HG03066 (cell line): ENCODE measurements around the gene CACNA1D.

ENCODE experiments used
- ATAC-seq: cut with Tn5 transposase; IDR thresholded peaks from one replicate; pipeline ENCODE4 v1.9.1; 2021; ENCODE audit warnings: low read depth; ENCODE audit not compliant: unreplicated experiment

Gene CACNA1D

DNA sequence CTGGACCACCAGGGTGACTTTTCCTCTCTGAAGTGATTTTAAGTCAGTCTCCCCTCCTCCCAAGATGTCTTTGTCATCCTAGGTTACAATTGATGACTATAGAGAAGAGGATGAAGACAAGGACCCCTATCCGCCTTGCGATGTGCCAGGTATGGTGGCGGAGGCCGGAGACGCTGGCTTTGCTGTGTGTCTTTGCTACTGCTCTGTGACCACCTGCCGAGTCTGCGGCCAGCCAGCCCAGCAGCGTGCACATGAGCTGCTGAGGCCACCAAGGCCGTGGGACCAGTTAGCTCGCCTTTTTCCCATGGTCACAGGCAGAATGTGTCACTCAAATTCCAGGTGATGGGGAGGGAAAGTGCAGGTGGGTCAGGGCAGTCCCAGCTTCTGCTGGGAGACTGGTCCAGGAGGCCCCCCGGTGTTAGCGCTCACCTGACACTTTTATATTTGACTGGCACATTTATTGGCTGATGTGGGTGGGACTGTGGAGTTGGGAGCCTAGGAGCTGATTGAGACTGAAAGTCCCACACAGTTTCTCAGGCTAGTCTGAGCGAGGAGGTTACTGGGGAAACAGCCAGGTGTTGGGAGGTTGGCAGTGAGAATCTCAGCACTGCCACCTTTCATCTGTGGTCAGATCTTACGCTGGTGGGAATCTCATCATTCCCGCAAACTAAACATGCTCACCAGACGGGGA is 237.7 kb downstream of the CACNA1D start:
- no peak for ATAC-seq

DNA sequence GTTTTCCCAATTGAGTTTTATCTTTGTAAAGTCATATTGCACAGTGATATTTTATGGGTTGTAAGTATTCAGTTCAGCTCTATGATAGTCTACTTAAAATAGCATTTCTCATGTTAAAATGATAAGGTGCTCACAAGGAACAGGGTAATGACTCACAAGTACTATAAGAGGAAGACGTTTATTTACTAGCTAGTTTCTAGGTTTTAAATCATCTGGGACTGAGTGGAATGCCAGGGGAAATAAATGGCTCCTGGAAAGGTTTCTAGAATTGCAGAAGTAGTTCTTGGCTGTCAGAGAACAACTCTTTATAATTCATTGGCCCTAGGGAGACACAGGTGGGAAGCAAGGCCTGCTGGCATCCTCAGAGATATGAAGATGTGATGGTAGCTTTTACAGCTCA is 239.0 kb downstream of the CACNA1D start:
- ATAC-seq: no peak

DNA sequence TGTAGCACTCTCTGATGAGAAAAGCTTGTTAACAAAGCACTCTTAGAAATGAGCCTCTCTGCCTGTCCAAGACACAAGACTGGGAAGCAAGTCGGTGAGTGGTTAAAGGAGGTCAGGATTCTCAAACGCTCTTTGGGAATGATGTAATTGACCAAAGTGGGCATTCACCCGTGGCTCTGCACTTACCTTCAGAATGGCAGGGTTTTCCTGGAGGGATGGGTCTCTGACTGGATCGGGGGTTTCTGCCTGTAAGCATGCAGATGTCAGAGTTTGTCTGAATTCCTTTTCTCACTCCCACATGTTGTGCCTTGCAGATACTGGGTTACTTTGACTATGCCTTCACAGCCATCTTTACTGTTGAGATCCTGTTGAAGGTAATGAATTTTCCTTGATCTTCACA is 245.6 kb downstream of the CACNA1D start:
- ATAC-seq: no peak

DNA sequence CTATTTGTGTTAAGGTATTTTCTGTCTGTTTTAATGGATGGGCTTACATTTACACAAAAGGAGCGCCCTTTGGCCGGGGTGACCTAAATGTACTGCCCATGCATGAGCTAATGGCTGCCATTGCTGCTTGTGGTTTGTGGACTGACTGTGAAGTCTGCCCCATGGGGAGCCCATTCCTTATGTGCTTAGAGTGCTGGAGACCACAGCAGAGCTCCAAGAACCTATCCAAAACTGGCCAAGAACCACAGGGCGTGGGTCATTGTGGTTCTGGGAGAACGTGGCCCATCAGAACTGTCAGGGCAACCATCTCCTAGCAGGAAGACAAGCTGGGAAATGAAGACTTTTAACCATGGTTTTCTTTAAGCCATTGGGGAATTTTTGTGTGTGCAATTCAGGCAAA is 246.5 kb downstream of the CACNA1D start:
- ATAC-seq: no peak

DNA sequence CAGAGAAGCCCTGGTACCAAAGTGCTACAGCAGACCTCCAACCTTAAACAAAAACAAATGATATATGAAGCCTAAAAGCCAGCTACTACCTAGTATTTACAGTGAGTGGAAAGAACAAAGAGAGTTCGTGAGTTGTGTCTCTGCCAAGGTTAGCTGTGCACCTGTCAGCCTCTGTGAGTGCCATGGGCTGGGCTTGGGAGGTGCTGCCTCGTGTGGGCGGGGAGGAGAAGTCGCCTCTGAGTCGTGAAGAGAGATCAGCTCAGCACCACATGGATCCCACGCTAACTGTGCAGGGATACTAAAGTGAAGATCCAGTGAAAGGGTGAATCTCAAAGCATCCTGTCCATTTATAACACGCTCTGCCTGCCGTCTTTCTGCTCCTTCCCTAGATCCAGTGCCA is 249.9 kb downstream of the CACNA1D start:
- ATAC-seq: no peak

DNA sequence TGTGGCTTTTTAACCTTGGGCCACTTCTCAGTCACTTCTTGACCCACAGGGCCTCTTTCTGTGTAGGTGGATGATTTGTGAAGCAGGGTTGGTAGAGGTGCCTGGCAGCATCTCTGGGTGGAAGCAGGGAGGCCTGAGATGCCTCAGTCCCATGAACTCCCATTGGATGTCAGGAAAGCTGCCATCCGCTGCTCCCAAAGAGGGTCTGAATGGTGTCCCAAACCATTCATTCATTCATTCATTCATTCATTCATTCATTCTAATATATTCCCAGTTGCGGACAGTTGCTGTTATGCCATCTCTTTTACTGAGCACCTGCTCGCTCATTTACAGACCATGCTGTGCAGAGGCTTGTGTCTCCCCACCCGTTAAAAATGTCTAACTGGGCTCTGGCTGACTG is 253.1 kb downstream of the CACNA1D start:
- no peak for ATAC-seq

DNA sequence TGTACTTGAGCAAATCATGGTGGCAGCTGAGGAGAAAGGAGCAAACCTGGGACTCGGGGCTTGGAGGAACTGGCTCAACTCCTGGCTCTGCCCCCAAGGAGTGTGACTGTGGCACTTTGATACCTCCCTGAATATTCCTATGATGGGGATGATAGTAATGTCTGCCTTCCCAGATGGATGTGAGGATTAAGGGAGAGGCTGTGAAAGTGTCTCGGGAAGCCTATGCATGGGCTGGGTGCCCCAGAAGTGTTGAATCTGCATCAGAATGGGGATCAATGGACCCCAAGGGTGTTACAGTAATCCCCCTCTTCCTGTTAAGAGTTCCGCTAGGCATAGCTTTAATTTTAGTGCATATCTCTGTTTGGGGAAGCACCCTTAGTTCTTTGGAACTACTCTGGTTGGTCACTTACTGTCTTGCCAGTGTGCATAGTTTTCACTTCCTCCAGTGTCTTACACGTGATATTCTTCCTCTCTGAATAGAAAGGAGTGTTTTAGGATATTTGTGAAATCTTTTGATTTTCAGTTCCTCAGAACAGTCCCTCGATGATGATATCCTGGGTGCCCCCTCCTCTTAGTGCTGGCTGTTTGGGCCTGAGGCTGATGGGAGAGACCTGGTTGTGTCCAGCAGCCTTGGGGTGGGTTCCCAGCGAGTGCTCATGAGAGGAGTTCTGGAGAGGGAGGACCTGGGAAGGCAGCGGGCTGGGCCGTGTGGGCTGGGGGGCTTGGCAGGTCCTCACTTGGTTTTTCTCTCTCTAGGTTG is 254.3 kb downstream of the CACNA1D start:
- peak; percentile 90 for ATAC-seq

DNA sequence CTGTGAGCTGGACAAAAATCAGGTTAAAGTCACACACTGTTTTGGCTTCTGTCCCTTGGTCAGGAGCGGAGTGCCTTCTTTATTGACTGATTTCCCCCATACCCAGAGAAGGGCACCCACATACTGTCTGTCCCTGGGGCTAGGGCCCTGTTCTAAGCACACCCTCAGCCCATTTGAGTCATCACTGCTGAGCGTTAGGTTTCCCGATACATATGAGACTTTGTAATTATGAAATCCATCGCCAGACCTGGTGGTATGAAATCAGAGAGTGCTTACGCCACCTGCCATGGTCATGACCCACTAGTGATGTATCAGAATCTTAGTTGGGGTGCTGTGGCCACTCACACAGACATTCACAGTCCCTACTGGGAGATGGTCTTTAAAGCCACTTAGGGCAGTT is 255.0 kb downstream of the CACNA1D start:
- ATAC-seq: no peak

DNA sequence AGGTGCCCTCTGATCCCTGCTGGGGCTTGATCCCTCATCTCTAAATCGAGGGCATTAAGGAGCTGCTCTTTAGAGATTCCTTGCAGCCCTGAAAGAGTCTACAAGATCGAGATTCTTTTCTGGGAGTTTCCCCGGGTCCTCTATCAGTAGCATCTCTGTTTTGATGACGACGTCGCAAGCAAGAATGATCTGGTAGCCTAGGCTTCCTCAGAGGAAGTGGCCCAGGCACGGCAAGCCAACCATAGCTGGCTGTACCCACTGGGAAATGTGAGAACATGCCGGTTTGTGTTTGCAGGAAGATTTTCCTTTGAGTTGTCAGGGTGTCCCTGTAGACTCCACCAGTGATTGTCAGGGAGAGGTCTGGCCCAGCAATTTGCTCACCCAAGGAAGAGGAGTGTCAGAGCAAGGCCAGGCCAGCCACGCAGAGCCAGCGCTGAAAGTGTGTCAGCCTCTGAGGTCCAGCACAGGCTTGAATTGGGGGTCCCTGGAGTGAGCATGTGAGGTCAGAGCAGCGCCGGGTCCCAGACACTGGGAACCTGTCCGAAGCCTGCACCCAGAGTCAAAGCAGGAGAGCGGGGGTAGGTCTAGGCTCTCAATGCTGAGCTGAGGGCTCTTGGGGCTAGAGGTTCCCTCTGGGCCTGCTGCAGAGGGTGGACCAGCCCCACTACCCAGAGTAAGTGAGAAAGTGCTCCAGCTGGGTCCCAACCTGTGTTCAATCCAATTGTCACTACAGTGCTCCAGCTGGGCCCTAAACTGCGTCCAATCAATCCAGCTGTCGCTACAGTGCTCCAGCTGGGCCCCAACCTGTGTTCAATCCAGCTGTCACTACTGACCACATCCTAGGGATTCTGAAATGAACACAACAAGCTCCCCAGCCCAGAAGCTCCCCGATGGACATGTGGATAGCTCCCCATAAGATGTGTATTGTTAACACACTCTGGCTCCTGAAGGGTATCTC is 256.1 kb downstream of the CACNA1D start:
- ATAC-seq: no peak

DNA sequence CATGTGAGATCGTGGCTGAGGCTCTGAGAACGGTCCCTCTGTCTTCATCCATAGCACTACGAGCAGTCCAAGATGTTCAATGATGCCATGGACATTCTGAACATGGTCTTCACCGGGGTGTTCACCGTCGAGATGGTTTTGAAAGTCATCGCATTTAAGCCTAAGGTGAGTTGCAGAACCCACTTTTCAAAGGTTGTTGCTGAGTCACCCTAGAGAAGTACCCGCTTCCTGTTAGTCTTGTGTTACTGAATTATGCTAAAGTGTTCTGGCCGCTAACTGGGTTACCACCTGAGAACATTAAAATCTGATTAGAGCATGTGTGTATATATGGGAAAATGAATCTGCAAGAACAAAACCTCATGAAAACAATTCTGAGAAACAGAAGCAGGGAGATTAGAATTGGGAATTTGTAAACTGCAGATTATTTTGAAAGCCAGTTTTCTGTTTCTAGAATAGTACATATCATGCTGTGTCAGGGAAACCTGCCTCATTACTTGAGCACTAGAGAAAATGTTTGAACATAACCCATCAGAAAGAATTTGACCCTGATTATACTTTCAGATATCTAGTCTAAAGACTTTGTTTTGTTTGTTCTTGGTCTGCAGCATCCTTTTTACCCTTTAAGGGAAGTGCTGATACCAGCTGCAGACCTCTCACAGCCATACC is 259.2 kb downstream of the CACNA1D start:
- peak; percentile 32 for ATAC-seq

DNA sequence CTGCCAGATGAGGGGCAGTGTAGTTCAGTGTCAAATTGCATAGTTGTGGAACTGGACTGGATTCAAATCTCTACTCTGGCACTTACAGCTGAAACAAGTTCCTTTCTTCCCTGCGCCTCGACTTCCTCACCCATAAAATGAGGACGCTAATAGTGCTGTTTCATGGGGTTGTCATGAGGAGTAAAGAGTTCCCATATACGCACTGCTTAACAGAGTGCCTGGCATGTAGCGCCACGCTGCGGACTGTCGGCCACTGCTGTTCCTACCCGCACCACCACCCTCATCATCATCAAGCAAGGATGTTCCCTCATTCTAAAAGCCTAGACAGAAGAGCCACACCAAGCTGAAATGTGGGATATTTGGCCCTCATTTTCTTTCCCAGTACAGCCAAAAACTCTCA is 259.9 kb downstream of the CACNA1D start:
- ATAC-seq: no peak

DNA sequence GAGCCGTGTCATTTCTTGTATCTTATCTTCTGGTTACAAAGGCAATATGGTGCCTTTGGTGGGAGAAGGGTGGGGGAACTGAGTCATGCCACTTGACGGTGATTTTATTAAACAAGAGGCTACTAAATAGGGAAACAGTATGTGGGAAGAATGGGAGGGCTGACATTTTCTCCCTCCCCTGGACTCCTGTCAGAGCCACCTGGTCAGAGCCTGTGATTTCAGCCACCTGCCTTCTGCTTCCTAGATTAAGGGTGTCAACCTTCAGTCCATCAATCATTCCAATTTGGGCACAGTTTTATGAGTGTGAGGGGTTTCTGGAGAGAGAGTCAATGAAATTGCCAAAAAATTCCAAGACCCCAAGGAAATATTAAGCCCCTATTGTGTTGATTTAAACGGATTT is 264.4 kb downstream of the CACNA1D start:
- ATAC-seq: no peak

DNA sequence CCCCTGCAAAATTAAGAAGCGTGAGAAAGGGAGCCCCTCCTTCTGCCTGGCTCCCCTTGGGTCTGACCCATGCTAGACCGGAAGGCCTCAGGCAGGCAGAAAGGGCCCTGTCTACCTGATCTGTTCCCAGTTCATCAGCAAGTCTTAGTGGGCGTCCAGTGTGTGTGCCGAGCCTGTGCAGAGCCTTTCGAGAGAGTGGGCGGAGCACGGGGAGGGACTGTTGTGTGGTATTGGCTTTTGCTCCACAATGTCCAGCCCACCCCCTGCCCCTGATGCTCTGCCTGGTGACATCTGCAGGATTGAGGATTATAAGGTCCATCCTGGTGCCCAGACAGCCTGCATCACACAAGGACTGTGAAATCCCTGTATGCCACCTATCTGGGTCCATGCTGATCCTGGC is 268.9 kb downstream of the CACNA1D start:
- no peak for ATAC-seq

DNA sequence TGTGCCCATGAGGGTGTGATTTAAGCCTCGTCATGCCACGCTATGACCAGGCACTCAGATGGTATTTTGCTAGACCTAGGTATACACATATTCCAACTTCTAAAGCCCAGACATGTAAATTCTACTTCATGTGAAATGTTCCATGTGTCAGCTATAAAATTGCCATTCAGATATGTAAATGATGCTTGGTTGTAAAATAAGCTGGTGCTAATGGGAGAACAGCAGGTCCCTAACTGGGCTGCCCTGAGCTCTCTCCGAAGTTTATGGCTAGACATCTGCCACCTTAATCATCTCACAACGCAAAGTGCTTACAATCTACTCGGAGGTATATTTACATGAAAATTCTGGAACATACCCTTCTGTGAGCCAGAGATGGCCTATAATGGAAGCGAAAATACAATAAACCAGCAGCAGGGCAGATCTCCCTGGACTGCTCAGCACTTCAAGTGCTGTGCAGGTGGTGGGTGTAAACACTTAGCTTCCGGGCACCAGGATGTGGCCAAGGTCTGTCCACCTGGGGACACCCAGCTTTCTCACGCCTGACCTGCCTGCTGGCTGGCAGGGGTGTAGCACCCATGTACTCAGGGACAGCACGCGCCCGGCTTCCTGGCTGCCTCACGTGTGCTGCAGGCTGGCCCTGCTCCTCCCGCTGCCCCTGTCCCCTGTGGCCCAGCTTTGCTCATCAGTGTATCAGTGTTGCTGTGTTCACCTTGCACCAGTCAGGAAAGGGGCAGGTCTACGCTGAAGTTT is 269.8 kb downstream of the CACNA1D start:
- ATAC-seq: no peak

DNA sequence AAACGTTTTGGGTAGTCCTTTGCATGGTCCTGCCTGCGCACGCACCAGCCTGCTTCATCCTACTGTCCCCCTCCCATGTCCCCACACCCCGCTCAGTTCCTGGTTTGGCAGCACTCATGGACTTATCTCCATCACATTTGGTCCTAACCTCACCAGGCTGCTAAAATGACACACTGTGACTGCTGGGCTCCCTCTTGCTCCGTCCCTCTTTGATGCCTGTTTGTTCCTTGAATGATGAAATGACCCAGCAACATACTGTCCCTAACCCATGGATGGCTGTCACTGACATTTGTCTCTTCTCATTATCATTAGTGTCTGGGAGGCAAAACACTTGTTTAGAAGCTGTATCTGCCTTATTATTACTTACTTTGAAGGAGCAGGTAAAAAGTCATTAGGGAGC is 271.3 kb downstream of the CACNA1D start:
- ATAC-seq: no peak

DNA sequence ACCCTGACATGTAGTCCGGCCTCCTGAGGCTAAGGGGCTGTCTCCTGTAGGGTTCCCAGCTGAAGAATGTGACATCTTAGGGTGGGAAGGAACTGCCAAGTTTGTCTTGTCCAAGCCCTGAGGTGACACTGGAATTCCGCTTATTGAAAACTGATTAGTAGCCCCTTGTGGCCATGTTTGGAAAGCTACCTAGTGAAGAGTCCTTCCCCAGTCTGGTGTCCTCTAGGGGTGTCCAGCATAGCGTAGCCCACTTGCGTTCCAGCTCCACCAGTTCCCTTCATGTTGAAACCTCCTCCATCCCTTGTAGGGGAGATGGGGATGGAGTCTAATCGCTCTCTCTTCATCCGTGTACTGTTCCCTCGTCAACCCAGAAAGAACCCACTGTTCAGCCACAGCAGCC is 272.3 kb downstream of the CACNA1D start:
- no peak for ATAC-seq

DNA sequence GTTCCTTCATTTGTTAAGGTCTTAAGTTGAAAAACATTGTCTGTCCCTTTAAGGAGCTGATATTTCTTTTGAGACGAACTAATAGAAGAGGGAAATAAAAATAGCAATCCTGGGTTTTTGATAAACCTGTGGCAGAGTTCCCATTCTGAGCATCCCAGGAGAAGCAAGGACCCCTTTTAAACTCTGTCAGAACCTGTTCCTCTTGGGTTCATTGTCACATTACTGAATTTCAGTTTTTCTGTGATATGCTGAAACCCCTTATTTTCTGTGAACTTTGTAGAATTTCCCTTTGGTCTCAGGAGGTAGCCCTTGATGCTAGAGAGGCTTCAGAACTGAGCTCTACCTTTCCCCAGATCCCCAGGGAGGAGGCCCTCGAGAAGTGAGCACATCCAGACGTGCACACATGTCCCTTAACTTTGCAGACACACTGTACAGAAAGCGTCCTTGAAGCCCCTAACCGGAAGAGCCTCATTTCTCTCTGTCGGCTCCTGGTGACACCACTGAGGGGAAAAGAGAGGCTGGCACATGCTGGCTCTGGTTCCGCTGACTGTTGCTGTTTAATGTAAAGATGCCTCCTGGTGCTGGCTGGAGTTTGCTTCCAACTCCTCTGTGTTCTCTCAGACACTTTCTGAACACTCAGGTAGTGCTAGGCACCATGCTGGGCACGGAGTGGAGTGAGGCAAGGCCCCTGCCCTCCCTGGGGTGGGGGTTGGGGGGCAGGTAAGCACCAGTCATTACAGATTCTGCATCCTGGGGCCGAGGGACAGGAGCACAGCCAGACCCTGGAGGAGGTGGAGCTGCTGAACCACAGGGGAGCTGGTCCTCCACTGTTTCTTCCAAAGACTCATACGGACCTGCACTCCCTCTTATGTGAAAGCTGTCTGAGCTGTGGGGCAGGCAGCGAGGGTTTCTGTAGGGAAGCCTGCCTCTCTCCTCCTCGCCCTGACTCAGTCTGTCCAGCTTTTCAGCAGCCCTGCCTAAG is 274.4 kb downstream of the CACNA1D start:
- ATAC-seq: no peak

DNA sequence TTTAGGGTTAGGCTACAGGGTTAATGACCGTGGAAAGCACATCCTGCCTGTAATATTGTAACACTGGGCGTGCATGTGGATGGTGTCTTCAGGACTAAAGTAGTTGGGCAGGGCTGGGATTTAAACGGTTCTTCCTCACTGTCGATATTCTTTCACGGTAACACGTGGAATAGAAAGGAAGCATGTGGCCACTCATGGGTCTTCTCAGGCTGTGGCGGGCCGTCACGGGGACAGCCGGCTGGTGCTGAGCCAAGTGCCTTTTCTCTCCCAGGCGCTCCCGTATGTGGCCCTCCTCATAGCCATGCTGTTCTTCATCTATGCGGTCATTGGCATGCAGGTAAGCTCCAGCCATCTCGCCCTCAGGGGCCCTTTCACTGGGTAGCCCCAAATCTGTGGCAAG is 278.2 kb downstream of the CACNA1D start:
- no peak for ATAC-seq

DNA sequence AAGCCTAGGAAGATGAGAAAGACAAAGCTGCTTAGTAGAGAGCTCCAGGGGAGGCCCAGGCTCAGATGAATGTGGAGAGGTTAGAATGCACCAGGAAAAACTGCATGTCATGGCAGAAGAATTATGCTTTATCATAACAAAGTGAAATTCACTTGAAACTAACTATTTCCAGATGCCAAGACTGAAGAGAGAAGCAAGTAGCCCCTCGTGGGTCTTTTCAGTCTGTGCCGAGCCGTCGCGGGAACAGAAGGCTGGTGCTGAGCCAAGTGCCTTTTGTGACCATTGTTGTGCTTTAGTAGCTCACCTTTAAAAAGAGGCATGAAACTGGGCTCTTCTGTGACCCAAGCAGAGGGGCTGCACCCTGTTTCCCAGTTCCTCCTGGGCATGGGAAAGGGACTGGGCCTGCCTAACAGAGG is 278.6 kb downstream of the CACNA1D start:
- ATAC-seq: no peak
